Endodermal cell (in vitro differentiated cells): ENCODE data around the gene WDR45. TPM values are rescaled to one million over a fixed set of nuclear protein-coding genes. Genes with fewer than 3 reads are reported as not detected.

Source experiments
- DNase-seq: peaks from one replicate; pipeline ENCODE4 v3.0.0-alpha.2; 2017
- H3K27ac ChIP-seq: 2 replicates; pipeline ENCODE4 v1.5.1; 2013; ENCODE audit warnings: mild to moderate bottlenecking, low read depth, low read length, moderate library complexity
- H3K27me3 ChIP-seq: 2 replicates; pipeline ENCODE4 v1.6.1; 2013; ENCODE audit warnings: mild to moderate bottlenecking, low read length, moderate library complexity; ENCODE audit not compliant: insufficient read depth, control insufficient read depth, poor library complexity, severe bottlenecking
- H3K36me3 ChIP-seq: 2 replicates; pipeline ENCODE4 v1.7.0; 2013; ENCODE audit warnings: mild to moderate bottlenecking, low read length, moderate library complexity; ENCODE audit not compliant: control insufficient read depth, insufficient read depth
- H3K4me1 ChIP-seq: one replicate; pipeline ENCODE4 v1.7.0; 2013; ENCODE audit warnings: low read length; ENCODE audit not compliant: control insufficient read depth, insufficient read depth
- H3K4me3 ChIP-seq: 2 replicates; pipeline ENCODE4 v1.5.1; 2013; ENCODE audit warnings: mild to moderate bottlenecking, low read length, moderate library complexity
- H3K9ac ChIP-seq: 2 replicates; pipeline ENCODE4 v1.6.1; 2013; ENCODE audit warnings: mild to moderate bottlenecking, low read length, moderate library complexity; ENCODE audit not compliant: poor library complexity, severe bottlenecking; ENCODE audit errors: extremely low read depth
- H3K9me3 ChIP-seq: 2 replicates; pipeline ENCODE4 v1.6.1; 2013; ENCODE audit warnings: mild to moderate bottlenecking, low read length, moderate library complexity; ENCODE audit not compliant: control insufficient read depth
- H3K27ac Mint-ChIP-seq: 2 replicates; pipeline ENCODE4 v1.8.0; 2020; ENCODE audit warnings: mixed read lengths
- H3K27me3 Mint-ChIP-seq: 2 replicates; pipeline ENCODE4 v1.8.0; 2021; ENCODE audit warnings: mild to moderate bottlenecking, mixed read lengths; ENCODE audit not compliant: insufficient read depth
- H3K36me3 Mint-ChIP-seq: 2 replicates; pipeline ENCODE4 v1.8.0; 2020; ENCODE audit warnings: low read depth, mixed read lengths
- H3K4me1 Mint-ChIP-seq: 2 replicates; pipeline ENCODE4 v1.8.0; 2020; ENCODE audit warnings: mixed read lengths
- H3K4me3 Mint-ChIP-seq: 2 replicates; pipeline ENCODE4 v1.8.0; 2020; ENCODE audit warnings: mild to moderate bottlenecking, moderate library complexity, mixed read lengths
- H3K9me3 Mint-ChIP-seq: 2 replicates; pipeline ENCODE4 v1.8.0; 2020; ENCODE audit warnings: mild to moderate bottlenecking, mixed read lengths
- CTCF ChIP-seq: fragments of 200-600 bp; sonication (generic); conservative IDR thresholded peaks from 2 replicates; pipeline ENCODE4 v1.5.0; 2021; ENCODE audit warnings: antibody characterized with exemption, mild to moderate bottlenecking
- WGBS, 2 experiments: methylation state at CpG; one replicate each; pipeline versions ENCODE4 v1.1.5 to v1.1.7; 2013; ENCODE audit warnings: missing lambda C conversion rate in 2 of 2, mixed read lengths in 1 of 2; ENCODE audit not compliant: insufficient coverage in 1 of 2, insufficient read length in 1 of 2; 5-methylcytosine and 5-hydroxymethylcytosine counted together
- total RNA-seq, 2 donors: library from RNA; stranded (reverse); fragmentation: NEBNext Ultra II Directional in 1 of 2; extraction: Animal tissue kit (Norgen Biotek cat#: 25700) in 1 of 2; gene quantifications; 2 replicates in 1 of 2; 3 replicates in 1 of 2; pipeline ENCODE4 v1.2.1, GENCODE V29; 2021

WDR45 gene
- total RNA-seq, 2 donors from 2014 or later: 29.8 to 42.5 TPM

- Histone ChIP-seq H3K36me3 (no peaks in the 10 kb centered on the region), H3K4me3 (no peak overlapping the region), H3K4me1 (no peaks in the 10 kb centered on the region), H3K9me3 (no peaks in the 10 kb centered on the region), H3K27me3 (no peaks in the 10 kb centered on the region), H3K27ac (no peak overlapping the region), H3K9ac (no peak overlapping the region)
- 87 to 95% methylated on average over 3 to 34 of the region's 41 CpGs for WGBS, 2 experiments
- Mint-ChIP-seq H3K36me3 (peaks cover 5% of the 10 kb centered on the region), H3K4me3 (no peak overlapping the region), H3K27ac (no peak overlapping the region), H3K27me3 (no peaks in the 10 kb centered on the region), H3K4me1 (no peaks in the 10 kb centered on the region), H3K9me3 (peaks cover 55% of the 10 kb centered on the region)
- DNase-seq: no peak
- no peak for TF ChIP-seq CTCF
These were observed 12.2 kb downstream of the WDR45 start for GRCh38 chrX:49067285-49068120.

- DNase-seq: no peak
- no peak overlapping the region for H3K27ac Mint-ChIP-seq
These were observed 13.0 kb downstream of the WDR45 start for GRCh38 chrX:49066690-49067089.

GRCh38 chrX:49066278-49066677 lies 13.4 kb downstream of the WDR45 start:
- Histone ChIP-seq H3K4me3 (no peak overlapping the region), H3K27ac (no peak overlapping the region), H3K36me3 (no peaks in the 10 kb centered on the region), H3K27me3 (no peaks in the 10 kb centered on the region), H3K4me1 (no peaks in the 10 kb centered on the region), H3K9me3 (no peaks in the 10 kb centered on the region), H3K9ac (no peak overlapping the region)
- peaks cover 56% of the 10 kb centered on the region for H3K9me3 Mint-ChIP-seq
- H3K4me3 Mint-ChIP-seq: no peak overlapping the region
- no peaks in the 10 kb centered on the region for H3K27me3 Mint-ChIP-seq
- H3K4me1 Mint-ChIP-seq: no peaks in the 10 kb centered on the region
- no peak for DNase-seq
- WGBS, 2 experiments: 92% methylated on average over 2 of the region's 2 CpGs; no CpG with 5 or more reads in 1 of the 2 experiments
- H3K36me3 Mint-ChIP-seq: peaks cover 13% of the 10 kb centered on the region
- no peak overlapping the region for H3K27ac Mint-ChIP-seq
- TF ChIP-seq CTCF: no peak

More at GRCh38 chrX:49066690-49067089, 13.0 kb downstream of the WDR45 start:
- TF ChIP-seq CTCF: no peak
- no peaks in the 10 kb centered on the region for H3K27me3 Mint-ChIP-seq
- Histone ChIP-seq H3K9me3 (no peaks in the 10 kb centered on the region), H3K9ac (no peak overlapping the region), H3K4me3 (no peak overlapping the region), H3K27me3 (no peaks in the 10 kb centered on the region), H3K36me3 (no peaks in the 10 kb centered on the region), H3K27ac (no peak overlapping the region), H3K4me1 (no peaks in the 10 kb centered on the region)
- H3K4me1 Mint-ChIP-seq: no peaks in the 10 kb centered on the region
- peaks cover 10% of the 10 kb centered on the region for H3K36me3 Mint-ChIP-seq
- H3K9me3 Mint-ChIP-seq: peaks cover 55% of the 10 kb centered on the region
- WGBS, 2 experiments: 88% methylated on average over 8 of the region's 9 CpGs; no CpG with 5 or more reads in 1 of the 2 experiments
- H3K4me3 Mint-ChIP-seq: no peak overlapping the region
